Ishikawa (cell line): ENCODE data around the gene TMED8.

ENCODE experiments used
- CEBPB ChIP-seq: IDR thresholded peaks from 2 replicates; pipeline ENCODE4 v1.6.1; 2012
- CREB1 ChIP-seq: IDR thresholded peaks from 2 replicates; pipeline ENCODE4 v1.6.1; 2012; ENCODE audit warnings: low read depth
- EGR1 ChIP-seq: IDR thresholded peaks from 2 replicates; pipeline ENCODE4 v1.6.1; 2012
- EP300 ChIP-seq: IDR thresholded peaks from 2 replicates; pipeline ENCODE4 v1.6.1; 2012; ENCODE audit warnings: borderline replicate concordance
- FOXM1 ChIP-seq: IDR thresholded peaks from 2 replicates; pipeline ENCODE4 v1.6.1; 2012; ENCODE audit warnings: low read depth, borderline replicate concordance
- MAX ChIP-seq: IDR thresholded peaks from 2 replicates; pipeline ENCODE4 v1.6.1; 2012
- NFIC ChIP-seq: IDR thresholded peaks from 2 replicates; pipeline ENCODE4 v1.6.1; 2012
- RAD21 ChIP-seq: IDR thresholded peaks from 2 replicates; pipeline ENCODE4 v1.6.1; 2012; ENCODE audit warnings: low read depth
- TAF1 ChIP-seq: IDR thresholded peaks from 2 replicates; pipeline ENCODE4 v1.6.1; 2012; ENCODE audit warnings: low read depth, mild to moderate bottlenecking
- TCF12 ChIP-seq: IDR thresholded peaks from 2 replicates; pipeline ENCODE4 v1.6.1; 2012; ENCODE audit warnings: low read depth
- TEAD4 ChIP-seq: IDR thresholded peaks from 2 replicates; pipeline ENCODE4 v1.6.1; 2012
- YY1 ChIP-seq: IDR thresholded peaks from 2 replicates; pipeline ENCODE4 v1.6.1; 2012; ENCODE audit warnings: low read depth
- ZBTB7A ChIP-seq: IDR thresholded peaks from 2 replicates; pipeline ENCODE4 v1.6.1; 2012; ENCODE audit warnings: low read depth
- TF ChIP-seq, protein P1 (sequence below): IDR thresholded peaks from 2 replicates; pipeline ENCODE4 v1.6.1; 2012; ENCODE audit warnings: low read depth, mild to moderate bottlenecking
- TF ChIP-seq, protein P2 (sequence below): IDR thresholded peaks from 2 replicates; pipeline ENCODE4 v1.6.1; 2012

TMED8 gene

GRCh38 chr14:77318006-77318553 is 58.8 kb downstream of the TMED8 start:
- TF ChIP-seq CEBPB (no peak), EP300 (no peak), EGR1 (no peak), MAX (no peak), FOXM1 (no peak), RAD21 (no peak), ZBTB7A (no peak), NFIC (no peak), TCF12 (no peak), CREB1 (no peak), TAF1 (no peak), YY1 (no peak), TEAD4 (no peak)
- TF ChIP-seq, protein P1, sequence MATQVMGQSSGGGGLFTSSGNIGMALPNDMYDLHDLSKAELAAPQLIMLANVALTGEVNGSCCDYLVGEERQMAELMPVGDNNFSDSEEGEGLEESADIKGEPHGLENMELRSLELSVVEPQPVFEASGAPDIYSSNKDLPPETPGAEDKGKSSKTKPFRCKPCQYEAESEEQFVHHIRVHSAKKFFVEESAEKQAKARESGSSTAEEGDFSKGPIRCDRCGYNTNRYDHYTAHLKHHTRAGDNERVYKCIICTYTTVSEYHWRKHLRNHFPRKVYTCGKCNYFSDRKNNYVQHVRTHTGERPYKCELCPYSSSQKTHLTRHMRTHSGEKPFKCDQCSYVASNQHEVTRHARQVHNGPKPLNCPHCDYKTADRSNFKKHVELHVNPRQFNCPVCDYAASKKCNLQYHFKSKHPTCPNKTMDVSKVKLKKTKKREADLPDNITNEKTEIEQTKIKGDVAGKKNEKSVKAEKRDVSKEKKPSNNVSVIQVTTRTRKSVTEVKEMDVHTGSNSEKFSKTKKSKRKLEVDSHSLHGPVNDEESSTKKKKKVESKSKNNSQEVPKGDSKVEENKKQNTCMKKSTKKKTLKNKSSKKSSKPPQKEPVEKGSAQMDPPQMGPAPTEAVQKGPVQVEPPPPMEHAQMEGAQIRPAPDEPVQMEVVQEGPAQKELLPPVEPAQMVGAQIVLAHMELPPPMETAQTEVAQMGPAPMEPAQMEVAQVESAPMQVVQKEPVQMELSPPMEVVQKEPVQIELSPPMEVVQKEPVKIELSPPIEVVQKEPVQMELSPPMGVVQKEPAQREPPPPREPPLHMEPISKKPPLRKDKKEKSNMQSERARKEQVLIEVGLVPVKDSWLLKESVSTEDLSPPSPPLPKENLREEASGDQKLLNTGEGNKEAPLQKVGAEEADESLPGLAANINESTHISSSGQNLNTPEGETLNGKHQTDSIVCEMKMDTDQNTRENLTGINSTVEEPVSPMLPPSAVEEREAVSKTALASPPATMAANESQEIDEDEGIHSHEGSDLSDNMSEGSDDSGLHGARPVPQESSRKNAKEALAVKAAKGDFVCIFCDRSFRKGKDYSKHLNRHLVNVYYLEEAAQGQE = no peak
- TF ChIP-seq, protein P2, sequence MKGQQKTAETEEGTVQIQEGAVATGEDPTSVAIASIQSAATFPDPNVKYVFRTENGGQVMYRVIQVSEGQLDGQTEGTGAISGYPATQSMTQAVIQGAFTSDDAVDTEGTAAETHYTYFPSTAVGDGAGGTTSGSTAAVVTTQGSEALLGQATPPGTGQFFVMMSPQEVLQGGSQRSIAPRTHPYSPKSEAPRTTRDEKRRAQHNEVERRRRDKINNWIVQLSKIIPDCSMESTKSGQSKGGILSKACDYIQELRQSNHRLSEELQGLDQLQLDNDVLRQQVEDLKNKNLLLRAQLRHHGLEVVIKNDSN = no peak

DNA sequence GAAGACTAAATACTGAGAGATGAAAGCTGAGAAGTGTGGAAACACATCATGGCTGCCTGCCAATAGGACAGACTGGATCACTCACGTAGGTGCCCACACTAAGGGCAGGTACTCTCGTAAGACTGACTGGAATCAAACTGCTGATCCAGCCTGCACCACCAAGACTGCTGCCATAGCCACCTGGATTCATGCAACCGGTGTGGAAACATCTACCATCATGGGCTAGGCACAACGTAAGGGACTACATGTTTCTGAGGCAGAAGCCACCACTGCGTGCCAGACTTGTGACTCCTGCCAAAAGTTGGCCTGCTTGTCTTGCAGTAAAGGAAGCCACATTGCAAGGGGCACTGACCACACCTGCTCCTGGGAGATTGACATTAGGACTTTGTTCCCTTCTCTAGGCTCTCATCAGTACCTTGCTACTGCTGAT is 60.0 kb downstream of the TMED8 start:
- TF ChIP-seq TAF1 (no peak), NFIC (no peak), CEBPB (no peak), EP300 (no peak), TCF12 (no peak), FOXM1 (no peak), ZBTB7A (no peak), EGR1 (no peak), MAX (no peak)
- TF ChIP-seq, protein P2 = no peak
- TF ChIP-seq, protein P1 = no peak

DNA sequence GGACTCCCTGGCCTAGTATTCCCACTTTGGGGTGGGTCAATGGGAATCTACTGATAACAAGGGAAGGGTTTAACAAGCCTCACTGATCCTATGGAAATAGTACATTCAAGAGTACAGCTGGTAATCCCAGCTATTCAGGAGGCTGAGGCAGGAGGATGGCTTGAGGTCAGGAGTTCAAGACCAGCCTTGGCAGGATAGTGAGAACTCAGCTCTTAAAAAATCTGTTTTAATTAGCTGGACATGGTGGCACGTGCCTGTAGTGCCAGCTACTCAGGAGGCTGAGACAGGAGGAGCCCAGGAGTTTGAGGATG is 60.7 kb downstream of the TMED8 start:
- TF ChIP-seq FOXM1 = no peak
- TF ChIP-seq TEAD4 = no peak
- TF ChIP-seq, protein P2 = no peak
- no peak for TF ChIP-seq RAD21
- no peak for TF ChIP-seq TAF1
- TF ChIP-seq, protein P1 = no peak
- no peak for TF ChIP-seq NFIC
- TF ChIP-seq CEBPB = no peak
- no peak for TF ChIP-seq EGR1
- no peak for TF ChIP-seq EP300
- no peak for TF ChIP-seq TCF12
- TF ChIP-seq MAX = no peak
- no peak for TF ChIP-seq ZBTB7A
- TF ChIP-seq CREB1 = no peak
- TF ChIP-seq YY1 = no peak
